Muscle of arm (tissue), 14 donors: ENCODE results near the gene PCNP. TPM values are rescaled to one million over a fixed set of nuclear protein-coding genes. Genes with fewer than 3 reads are reported as not detected.
"Not testable (repeated sequence)": the region's sequence is repeated elsewhere in the genome, so short reads cannot be mapped to it uniquely, and the experiment has no call there.

Experiments used
- DNase-seq: peaks from one replicate; pipeline ENCODE4 v3.0.0-alpha.2; 2013
- long read RNA-seq, 11 donors: transcript quantifications; one replicate each; lab custom pipeline, GENCODE V29; 2026
- polyA plus RNA-seq, 12 donors: library from polyadenylated mRNA; unstranded; fragments of 120-200 nt; gene quantifications; one replicate each; pipeline ENCODE4 v1.2.1, GENCODE V29; 2013; ENCODE audit not compliant: insufficient read length in 12 of 12

PCNP gene, protein sequence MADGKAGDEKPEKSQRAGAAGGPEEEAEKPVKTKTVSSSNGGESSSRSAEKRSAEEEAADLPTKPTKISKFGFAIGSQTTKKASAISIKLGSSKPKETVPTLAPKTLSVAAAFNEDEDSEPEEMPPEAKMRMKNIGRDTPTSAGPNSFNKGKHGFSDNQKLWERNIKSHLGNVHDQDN
- 100 to 1,000 TPM in 11 of 12 donors, not detected in 1; 106 to 191 (median 153) TPM for polyA plus RNA-seq
- long read RNA-seq, donor 1, transcript PCNP-207 (5 exons, 786 nt), result minor isoform, 5 of 48 reads
- long read RNA-seq, donor 1, transcript PCNP-201 (5 exons, 2,342 nt), result major isoform, 25 of 48 reads
- long read RNA-seq, donor 1, transcript PCNP-202 (5 exons, 2,165 nt), result minor isoform, 13 of 48 reads
- long read RNA-seq, donor 1, partial matches to known transcripts, result 0 of 48 reads
- long read RNA-seq, donor 1, other reads (novel, unspliced or antisense), result 0 of 48 reads
- long read RNA-seq, donor 2, transcript PCNP-201 (5 exons, 2,342 nt), result major isoform, 31 of 55 reads
- long read RNA-seq, donor 2, transcript PCNP-202 (5 exons, 2,165 nt), result minor isoform, 18 of 55 reads
- long read RNA-seq, donor 2, transcript PCNP-204 (4 exons, 2,028 nt), result minor isoform, 5 of 55 reads
- long read RNA-seq, donor 2, partial matches to known transcripts, result 0 of 55 reads
- long read RNA-seq, donor 2, other reads (novel, unspliced or antisense), result 0 of 55 reads
- long read RNA-seq, donor 3, transcript PCNP-201 (5 exons, 2,342 nt), result major isoform, 9 of 30 reads
- long read RNA-seq, donor 3, transcript PCNP-202 (5 exons, 2,165 nt), result minor isoform, 8 of 30 reads
- long read RNA-seq, donor 3, partial matches to known transcripts, result 11 of 30 reads
- long read RNA-seq, donor 3, other reads (novel, unspliced or antisense), result 0 of 30 reads
- long read RNA-seq, donor 4, transcript PCNP-202 (5 exons, 2,165 nt), result major isoform, 6 of 14 reads
- long read RNA-seq, donor 4, transcript PCNP-201 (5 exons, 2,342 nt), result minor isoform, 5 of 14 reads
- long read RNA-seq, donor 4, partial matches to known transcripts, result 0 of 14 reads
- long read RNA-seq, donor 4, other reads (novel, unspliced or antisense), result 0 of 14 reads
- long read RNA-seq, donor 5, transcript PCNP-202 (5 exons, 2,165 nt), result minor isoform, 17 of 215 reads
- long read RNA-seq, donor 5, transcript PCNP-201 (5 exons, 2,342 nt), result major isoform, 39 of 215 reads
- long read RNA-seq, donor 5, transcript PCNP-204 (4 exons, 2,028 nt), result minor isoform, 5 of 215 reads
- long read RNA-seq, donor 5, transcript PCNP-207 (5 exons, 786 nt), result minor isoform, 5 of 215 reads
- long read RNA-seq, donor 5, partial matches to known transcripts, result 149 of 215 reads
- long read RNA-seq, donor 5, other reads (novel, unspliced or antisense), result 0 of 215 reads
- long read RNA-seq, donor 6, transcript PCNP-202 (5 exons, 2,165 nt), result minor isoform, 5 of 2,599 reads
- long read RNA-seq, donor 6, transcript PCNP-201 (5 exons, 2,342 nt), result major isoform, 15 of 2,599 reads
- long read RNA-seq, donor 6, partial matches to known transcripts, result 2,545 of 2,599 reads
- long read RNA-seq, donor 6, other reads (novel, unspliced or antisense), result 29 of 2,599 reads
- long read RNA-seq, donor 7, transcript PCNP-201 (5 exons, 2,342 nt), result major isoform, 12 of 17 reads
- long read RNA-seq, donor 7, partial matches to known transcripts, result 0 of 17 reads
- long read RNA-seq, donor 7, other reads (novel, unspliced or antisense), result 0 of 17 reads
- long read RNA-seq, donor 8, transcript PCNP-201 (5 exons, 2,342 nt), result major isoform, 33 of 5,102 reads
- long read RNA-seq, donor 8, transcript PCNP-202 (5 exons, 2,165 nt), result minor isoform, 15 of 5,102 reads
- long read RNA-seq, donor 8, transcript PCNP-204 (4 exons, 2,028 nt), result minor isoform, 9 of 5,102 reads
- long read RNA-seq, donor 8, partial matches to known transcripts, result 4,871 of 5,102 reads
- long read RNA-seq, donor 8, other reads (novel, unspliced or antisense), result 172 of 5,102 reads
- long read RNA-seq, donor 9, transcript PCNP-201 (5 exons, 2,342 nt), result major isoform, 11 of 109 reads
- long read RNA-seq, donor 9, transcript PCNP-202 (5 exons, 2,165 nt), result minor isoform, 10 of 109 reads
- long read RNA-seq, donor 9, partial matches to known transcripts, result 87 of 109 reads
- long read RNA-seq, donor 9, other reads (novel, unspliced or antisense), result 0 of 109 reads
- long read RNA-seq, donor 10, transcript PCNP-201 (5 exons, 2,342 nt), result major isoform, 21 of 43 reads
- long read RNA-seq, donor 10, transcript PCNP-204 (4 exons, 2,028 nt), result minor isoform, 7 of 43 reads
- long read RNA-seq, donor 10, transcript PCNP-202 (5 exons, 2,165 nt), result minor isoform, 13 of 43 reads
- long read RNA-seq, donor 10, partial matches to known transcripts, result 0 of 43 reads
- long read RNA-seq, donor 10, other reads (novel, unspliced or antisense), result 0 of 43 reads
- long read RNA-seq, donor 11, transcript PCNP-201 (5 exons, 2,342 nt), result major isoform, 17 of 5,418 reads
- long read RNA-seq, donor 11, transcript PCNP-202 (5 exons, 2,165 nt), result minor isoform, 16 of 5,418 reads
- long read RNA-seq, donor 11, partial matches to known transcripts, result 5,260 of 5,418 reads
- long read RNA-seq, donor 11, other reads (novel, unspliced or antisense), result 122 of 5,418 reads

DNA sequence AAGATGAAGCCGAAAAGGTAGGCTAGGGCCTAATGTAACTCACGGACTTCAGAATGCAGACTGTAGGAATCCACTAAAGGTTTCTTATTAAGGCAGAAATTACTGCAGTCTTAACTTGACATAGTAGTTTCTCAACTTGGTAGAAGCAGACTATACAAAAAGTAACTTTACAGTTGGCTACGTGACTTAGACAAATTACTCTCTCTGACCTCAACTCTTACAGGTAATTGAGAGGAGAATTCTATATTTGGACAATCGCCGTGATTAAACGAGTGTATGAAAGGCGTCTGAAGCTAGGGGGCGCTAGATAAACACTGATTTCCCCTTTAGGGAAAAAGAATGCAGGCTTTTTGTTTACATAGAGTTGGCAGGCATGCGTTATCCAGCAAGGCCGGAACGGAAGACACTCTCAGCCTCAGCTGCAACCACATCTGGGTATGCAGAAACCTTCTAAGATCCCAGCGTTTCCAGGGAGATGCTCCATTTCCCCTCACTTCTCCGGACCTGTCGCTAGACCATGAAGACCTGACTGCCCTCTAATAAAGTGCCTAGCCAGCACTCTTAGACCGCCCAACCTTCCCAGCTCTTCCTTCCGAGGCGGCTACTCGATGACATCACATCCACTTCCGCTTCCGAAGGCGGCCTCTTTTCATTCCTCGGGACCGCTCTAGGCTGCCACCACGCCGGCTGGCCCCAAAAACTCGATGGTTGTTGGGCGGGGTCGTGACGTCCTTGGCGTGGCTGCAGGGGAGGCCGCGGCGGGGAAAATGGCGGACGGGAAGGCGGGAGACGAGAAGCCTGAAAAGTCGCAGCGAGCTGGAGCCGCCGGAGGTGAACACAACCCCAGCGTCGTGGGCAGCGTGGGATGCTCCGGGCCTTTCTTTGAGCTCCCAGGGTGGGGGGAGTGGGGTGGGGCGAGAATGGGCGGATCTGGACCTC lies at the start of gene PCNP:
TSS of gene PCNP (plus strand) at position 732 of the 939 bp plus-strand sequence. CDS start at position 768, 36 bp downstream.
- DNase-seq, result peak; percentile 99

DNA sequence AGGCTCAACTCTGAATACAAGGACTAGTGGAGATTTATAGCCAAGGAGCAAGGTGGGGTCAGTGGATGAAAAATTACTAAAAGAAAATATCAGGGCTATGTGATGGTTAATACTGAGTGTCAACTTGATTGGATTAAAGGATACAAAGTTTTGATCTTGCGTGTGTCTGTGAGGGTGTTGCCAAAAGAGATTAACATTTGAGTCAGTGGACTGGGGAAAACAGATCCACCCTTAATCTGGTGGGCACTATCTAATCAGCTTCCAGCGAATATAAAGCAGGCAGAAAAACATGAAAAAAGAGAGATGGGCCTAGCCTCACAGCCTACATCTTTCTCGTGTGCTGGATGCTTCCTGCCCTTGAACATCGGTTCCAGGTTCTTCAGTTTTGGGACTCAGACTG lies 46.5 kb upstream of the PCNP start:
- no peak for DNase-seq

DNA sequence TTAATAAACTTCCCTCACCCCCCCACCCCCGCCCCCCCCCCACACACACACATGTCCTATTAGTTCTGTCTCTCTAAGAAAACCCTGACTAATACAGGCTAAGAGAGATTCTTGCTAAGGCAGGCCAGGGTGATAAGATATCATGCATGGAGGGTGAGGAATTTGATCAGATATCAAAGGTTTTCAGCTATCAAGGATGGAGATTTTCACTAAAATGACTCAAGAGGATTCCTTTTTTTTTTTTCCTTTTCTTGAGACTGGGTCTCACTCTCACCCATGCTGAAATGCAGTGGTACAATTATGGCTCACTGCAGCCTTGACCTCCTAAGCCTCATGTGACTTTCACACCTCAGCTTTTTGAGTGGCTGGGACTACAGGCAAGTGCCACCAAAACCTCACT lies 46.1 kb upstream of the PCNP start:
- DNase-seq, result no peak

DNA sequence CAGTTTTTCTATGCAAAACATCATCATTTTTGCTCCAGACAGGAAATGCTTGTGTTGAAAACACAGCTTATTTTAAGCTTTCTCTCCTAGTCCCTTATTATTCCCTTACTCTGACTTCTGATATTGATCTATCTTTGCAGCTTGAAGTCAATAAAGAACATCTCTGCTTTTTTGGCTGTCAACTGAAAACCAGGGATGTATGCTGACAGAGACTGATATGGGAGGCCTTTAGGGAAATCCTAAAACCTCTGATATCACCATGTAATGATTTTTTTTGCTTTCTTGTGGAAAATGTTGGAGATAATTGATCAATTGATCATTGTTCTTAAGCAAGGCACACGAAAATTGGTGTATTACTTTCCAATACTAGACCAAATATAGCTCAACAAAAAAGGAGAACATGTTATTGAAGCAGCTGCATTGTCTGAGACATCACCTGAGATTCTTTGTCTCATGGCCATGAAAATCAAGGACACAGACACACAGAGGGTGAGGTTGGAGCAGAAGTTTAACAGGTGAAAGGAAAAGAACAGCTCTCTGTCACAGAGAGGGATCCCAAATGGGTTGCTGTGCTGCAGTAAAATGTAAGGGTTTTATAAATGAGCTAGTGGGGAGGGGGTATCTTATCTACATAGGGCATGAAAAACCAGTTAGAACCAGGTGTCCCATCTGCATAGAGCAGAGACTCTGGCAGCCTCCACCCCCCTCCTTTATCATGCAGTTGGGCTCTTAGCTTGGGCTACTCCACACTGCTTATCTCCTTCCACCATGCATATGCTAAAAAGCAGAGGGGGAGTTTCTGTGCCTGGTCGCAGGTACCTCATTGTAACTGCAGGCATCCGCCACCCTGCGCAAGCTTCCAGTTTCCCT lies 43.9 kb upstream of the PCNP start:
- DNase-seq, result no peak

DNA sequence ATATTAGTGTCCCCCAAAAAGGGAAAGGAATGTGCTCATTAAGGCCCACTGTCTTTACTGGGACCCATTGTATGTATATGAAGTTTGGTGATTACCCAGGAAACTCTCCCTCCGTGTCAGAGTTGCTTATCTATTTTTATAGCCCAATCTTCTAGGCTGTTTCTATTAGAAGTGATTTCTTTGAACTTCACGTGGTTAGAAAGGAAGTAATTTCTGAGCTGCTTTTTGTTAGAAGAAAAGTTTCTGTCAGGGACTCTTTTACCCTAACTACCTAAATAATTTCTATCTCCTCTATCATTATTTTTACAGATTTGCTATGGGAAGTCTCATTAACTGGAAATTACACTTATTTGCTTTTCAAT lies 43.3 kb upstream of the PCNP start:
- DNase-seq, result no peak

DNA sequence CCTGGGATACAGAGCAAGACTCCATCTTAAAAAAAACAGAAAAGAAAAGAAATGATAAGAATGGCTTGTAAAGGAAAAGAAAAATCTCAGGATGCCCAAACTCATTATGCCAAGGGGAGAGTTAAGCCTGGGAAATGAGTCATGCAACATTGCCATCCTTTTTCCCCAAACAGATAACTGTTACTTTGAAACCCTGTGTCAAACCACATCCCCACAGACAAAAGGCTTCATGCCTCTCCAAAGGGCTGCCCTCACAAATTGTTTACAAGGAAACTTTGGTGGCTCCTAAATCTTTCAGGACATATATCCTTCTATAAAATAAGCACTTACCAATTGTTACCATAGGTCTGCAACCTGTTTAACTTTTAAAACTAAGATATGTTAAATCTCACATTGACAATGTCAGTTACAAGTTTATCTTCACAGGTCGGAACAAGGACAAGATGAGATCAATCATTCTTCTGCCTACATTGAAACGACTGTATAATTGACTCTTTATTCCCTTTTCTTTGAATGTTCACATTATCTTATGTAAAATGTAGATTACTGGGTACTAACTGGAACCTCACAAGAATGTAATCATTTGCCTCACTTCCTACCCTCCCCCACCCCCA lies 42.4 kb upstream of the PCNP start:
- DNase-seq, result no peak

DNA sequence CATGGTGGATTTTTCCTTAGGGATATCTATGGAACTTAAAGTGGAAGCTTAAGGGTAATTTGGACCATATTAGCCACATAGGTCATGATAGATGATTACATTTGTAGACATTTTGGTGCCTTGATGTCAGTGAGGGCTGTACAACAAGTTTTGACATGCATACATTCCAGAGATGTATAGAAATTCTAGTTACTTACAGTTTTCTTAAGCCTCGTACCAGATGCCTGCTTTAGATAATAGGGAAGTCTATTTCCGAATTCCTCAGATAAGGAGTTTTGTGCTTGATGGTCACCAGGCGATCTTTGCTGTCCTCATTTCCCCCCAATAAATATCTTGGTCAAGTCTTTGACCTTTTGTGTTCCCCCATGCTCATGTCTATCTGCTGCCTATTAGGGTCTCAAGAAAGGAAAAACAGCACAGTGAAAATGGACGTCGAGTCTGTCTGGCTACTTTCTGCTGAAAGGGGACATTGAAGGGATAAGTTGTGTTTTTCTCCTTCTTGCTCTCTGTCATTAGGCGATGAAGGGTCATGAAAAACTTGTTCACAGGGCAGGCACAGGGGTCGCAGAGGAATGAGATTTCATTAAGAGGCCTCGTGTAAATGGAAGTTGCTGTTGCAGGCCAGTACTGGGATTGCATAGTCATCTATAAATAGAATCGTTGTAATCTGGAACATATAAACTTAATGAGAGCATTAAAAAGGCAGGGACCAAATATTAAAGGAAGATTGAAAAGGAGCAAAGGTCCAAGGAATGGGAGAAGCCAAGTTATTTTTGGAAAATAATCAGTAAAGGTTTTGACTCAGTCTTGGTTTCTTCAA lies 41.0 kb upstream of the PCNP start:
- no peak for DNase-seq

DNA sequence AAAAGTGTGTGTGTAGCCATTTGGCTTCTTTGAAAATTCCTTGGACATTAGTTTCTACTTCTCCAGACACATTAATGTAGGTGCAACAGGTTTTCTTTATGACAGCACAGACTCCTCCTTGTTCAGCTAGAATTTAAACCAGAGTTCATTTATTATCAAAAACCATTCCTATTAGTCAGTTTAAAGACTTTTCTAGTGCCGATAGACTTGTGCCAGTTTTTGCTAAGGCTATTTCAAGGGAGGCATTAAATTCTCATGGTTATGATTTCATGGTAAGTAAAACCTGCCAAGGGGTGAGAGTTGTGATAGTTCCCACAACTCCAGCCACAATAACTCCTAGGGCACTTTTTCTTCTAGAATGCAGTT lies 40.4 kb upstream of the PCNP start:
- no peak for DNase-seq

DNA sequence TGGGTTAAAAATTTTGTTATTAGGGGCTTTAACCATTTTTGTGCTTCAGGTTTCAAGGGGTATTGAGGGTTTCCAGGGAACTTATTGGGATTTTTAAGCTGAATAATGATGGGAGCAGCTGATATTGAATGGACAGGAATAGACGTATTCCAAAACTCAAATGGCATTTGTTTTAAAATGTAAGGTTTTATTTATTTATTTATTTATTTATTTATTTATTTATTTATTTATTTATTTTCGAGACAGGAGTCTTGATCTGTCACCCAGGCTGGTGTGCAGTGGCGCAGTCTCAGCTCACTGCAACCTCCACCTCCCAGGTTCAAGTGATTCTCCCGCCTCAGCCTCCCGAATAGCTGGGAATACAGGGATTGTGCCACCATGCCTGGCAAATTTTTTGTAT lies 38.8 kb upstream of the PCNP start:
- no peak for DNase-seq

DNA sequence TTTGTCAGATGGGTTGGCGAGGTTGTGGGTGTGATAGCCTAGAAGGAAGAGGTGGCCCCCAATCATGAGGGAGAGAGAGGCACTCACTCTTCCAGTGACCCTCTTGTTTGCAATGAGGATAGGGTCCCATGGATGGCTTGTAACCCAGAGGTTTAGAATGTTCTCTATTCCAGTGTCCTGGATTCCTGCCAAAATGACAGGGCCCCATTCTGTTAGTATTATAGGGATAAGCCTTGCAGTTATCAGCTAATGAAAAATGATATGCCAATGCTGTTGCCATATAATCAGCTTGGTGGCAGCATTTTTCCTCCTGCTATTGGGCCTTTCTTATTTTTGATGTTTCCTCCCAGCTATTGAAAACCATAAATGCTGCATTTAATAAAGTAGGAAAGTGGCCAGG lies 37.7 kb upstream of the PCNP start:
- no peak for DNase-seq

DNA sequence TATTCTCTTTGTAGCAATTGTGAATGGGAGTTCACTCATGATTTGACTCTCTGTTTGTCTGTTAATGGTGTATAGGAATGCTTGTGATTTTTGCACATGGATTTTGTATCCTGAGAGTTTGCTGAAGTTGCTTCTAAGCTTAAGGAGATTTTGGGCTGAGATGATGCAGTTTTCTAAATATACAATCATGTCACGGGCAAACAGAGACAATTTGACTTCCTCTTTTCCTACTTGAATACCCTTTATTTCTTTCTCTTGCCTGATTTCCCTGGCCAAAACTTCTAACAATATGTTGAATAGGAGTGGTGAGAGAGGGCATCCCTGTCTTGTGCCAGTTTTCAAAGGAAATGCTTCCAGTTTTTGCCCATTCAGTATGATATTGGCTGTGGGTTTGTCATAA lies 37.0 kb upstream of the PCNP start:
- DNase-seq, result not testable (repeated sequence)

DNA sequence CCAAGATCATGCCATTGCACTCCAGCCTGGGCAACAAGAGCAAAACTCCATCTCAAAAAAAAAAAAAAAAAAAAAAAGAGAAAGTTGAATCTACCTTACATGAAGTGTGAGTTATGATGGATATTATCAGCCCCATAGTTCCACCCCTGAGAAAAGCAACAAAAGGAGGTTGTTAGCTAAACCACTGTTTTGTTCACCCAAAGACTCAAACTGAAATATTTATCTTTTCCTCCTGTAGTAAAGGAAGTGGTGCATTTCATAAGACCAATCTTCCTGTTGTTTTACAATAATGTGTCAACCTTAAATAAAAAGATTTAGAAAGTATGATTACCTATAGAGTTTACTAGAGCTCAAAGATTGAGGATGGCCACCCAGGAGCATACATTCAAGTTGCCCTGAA lies 31.0 kb upstream of the PCNP start:
- no peak for DNase-seq

DNA sequence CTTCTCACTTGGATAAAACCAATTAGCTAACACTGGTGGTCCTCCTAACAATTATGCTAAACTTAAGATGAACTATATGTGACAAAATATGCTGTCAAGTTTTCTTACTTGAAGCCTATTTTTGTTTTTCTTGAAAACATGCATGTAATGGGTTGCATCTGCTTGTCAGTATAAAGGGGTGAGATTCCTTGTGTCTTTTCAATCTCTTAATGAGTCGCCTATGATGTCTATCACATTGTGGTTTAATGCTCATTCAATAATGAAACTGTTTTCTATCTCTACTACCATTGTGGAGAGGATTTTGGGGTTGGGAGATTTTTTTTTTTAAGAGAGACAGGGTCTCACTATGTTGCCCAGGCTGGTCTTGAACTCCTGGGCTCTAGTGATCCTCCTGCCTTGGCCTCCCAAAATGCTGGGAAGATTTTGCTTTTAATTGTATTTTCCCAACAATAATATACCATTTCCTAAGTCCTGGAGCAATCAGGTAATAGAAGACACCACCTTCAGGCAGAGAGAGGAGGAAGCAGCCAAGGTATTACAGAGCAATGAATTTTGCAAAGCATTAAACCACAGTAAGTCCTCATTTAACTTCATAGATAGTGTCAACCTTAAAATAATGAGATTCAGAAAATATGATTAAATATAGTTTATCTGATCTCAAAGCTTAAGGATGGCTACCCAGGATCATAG lies 29.7 kb upstream of the PCNP start:
- DNase-seq, result no peak

DNA sequence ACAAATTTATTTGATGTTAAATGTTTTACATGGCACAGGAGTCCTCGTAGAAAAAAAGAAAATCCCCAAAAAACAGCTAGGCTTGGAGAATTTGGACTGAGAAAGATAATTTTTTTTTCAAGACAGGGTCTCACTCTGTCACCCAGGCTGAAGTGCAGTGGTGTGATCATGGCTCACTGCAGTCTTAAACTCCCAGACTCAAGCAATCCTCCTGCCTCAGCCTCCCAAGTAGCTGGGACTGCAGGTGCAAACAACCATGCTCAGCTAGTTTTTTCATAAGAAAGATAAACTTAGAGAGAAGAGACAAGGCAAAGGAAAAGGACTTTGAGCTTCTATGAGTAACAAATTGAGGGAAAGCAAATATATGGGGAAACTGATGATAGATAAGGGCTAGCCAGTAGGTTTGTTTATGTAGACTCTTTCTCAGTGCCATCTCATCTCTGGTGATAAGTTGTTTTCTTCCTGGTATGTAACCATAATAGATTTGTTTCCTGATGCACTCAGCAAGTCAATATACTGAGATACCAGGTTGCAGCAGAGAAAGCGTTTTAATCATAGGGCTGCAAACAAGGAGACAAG lies 25.4 kb upstream of the PCNP start:
- DNase-seq, result no peak

DNA sequence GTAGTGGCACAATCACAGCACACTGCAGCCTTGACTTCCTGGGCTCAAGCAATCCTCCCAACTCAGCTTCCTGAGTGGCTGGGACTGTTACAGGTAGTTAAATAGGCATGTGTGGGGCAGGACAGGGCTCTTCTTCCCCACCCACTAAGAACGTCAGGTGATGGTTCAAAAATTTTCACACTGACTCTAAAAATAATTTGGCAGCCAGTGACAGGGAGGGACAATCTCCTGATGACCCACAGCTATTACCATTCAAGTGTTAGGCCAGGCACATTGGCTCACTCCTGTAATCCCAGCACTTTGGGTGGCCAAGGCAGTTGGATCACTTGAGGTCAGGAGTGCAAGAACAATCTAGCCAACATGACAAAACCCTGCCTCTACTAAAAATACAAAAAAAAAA lies 24.5 kb upstream of the PCNP start:
- no peak for DNase-seq
